Progenitor cell of endocrine pancreas (in vitro differentiated cells): Measurements from ENCODE around the gene MYOCD. TPM values are rescaled to one million over a fixed set of nuclear protein-coding genes. Genes with fewer than 3 reads are reported as not detected.

Experiments used
- DNase-seq: peaks from one replicate; pipeline ENCODE4 v3.0.0; 2021; ENCODE audit warnings: low spot score; ENCODE audit not compliant: unreplicated experiment
- H3K27ac Mint-ChIP-seq: 2 replicates; pipeline ENCODE4 v1.8.0; 2021; ENCODE audit warnings: mild to moderate bottlenecking, moderate library complexity, mixed read lengths
- H3K27me3 Mint-ChIP-seq: 2 replicates; pipeline ENCODE4 v1.8.0; 2021; ENCODE audit warnings: mixed read lengths
- H3K36me3 Mint-ChIP-seq: 2 replicates; pipeline ENCODE4 v1.8.0; 2022; ENCODE audit warnings: mixed read lengths; ENCODE audit not compliant: insufficient read depth
- H3K4me1 Mint-ChIP-seq: 2 replicates; pipeline ENCODE4 v1.8.0; 2021; ENCODE audit warnings: low read depth, mixed read lengths
- H3K4me3 Mint-ChIP-seq: 2 replicates; pipeline ENCODE4 v1.8.0; 2021; ENCODE audit warnings: low read depth, mild to moderate bottlenecking, moderate library complexity, mixed read lengths
- H3K9me3 Mint-ChIP-seq: 2 replicates; pipeline ENCODE4 v1.8.0; 2021; ENCODE audit warnings: low read depth, mixed read lengths
- total RNA-seq: library from RNA; stranded (reverse); gene quantifications from 2 replicates; pipeline ENCODE4 v1.2.1, GENCODE V29; 2021
- TF ChIP-seq, protein P1 (sequence below): fragments of 200-600 bp; sonication (generic); IDR thresholded peaks from one replicate; pipeline ENCODE4 v1.5.0; 2021; ENCODE audit warnings: antibody characterized with exemption, mild to moderate bottlenecking; ENCODE audit not compliant: unreplicated experiment

MYOCD gene
- total RNA-seq, 1 donor from 2014 or later: 19.2 TPM

- TF ChIP-seq, protein P1, sequence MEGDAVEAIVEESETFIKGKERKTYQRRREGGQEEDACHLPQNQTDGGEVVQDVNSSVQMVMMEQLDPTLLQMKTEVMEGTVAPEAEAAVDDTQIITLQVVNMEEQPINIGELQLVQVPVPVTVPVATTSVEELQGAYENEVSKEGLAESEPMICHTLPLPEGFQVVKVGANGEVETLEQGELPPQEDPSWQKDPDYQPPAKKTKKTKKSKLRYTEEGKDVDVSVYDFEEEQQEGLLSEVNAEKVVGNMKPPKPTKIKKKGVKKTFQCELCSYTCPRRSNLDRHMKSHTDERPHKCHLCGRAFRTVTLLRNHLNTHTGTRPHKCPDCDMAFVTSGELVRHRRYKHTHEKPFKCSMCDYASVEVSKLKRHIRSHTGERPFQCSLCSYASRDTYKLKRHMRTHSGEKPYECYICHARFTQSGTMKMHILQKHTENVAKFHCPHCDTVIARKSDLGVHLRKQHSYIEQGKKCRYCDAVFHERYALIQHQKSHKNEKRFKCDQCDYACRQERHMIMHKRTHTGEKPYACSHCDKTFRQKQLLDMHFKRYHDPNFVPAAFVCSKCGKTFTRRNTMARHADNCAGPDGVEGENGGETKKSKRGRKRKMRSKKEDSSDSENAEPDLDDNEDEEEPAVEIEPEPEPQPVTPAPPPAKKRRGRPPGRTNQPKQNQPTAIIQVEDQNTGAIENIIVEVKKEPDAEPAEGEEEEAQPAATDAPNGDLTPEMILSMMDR: no peak
- H3K4me3 Mint-ChIP-seq: no peak overlapping the region
- no peaks in the 10 kb centered on the region for H3K36me3 Mint-ChIP-seq
- peaks cover 4% of the 10 kb centered on the region for H3K9me3 Mint-ChIP-seq
- peaks cover 22% of the 10 kb centered on the region for H3K4me1 Mint-ChIP-seq
- no peaks in the 10 kb centered on the region for H3K27me3 Mint-ChIP-seq
- DNase-seq: no peak
- no peak overlapping the region for H3K27ac Mint-ChIP-seq
These were observed 21.1 kb upstream of the MYOCD start for GRCh38 chr17:12644623-12645022.

DNA sequence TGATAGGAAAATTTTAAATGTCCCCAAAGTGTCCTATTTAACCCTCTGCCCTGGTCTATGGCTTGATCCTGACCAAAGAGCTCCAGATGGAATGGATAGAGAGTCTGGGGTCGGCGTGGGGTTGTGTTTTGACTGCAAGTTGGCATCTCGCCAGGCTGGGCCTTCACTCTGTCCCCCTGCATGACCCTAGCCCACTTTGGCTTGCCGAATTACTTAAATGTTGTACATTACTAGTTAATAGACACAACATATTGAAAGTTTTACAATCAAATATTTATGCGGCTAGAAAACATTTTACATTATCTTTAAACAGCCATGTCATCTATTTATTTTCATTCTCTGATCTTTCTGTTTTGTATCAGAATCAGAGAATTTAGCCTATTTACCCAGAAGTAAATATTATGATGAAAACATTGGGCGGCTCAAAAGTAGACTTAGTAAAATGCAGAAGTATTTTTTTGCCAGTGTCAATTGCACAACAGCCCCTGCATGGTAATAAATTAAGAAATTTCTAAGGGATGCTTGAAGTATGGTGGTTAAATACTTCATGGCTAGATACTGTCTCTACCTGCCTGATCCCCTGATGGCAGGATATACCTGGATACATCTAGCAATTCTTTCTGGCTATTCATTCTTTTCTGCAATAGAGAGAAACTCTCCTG, 18.8 kb upstream of the MYOCD start:
- no peak for DNase-seq
- H3K27me3 Mint-ChIP-seq: no peaks in the 10 kb centered on the region
- no peaks in the 10 kb centered on the region for H3K36me3 Mint-ChIP-seq
- no peak overlapping the region for H3K4me3 Mint-ChIP-seq
- TF ChIP-seq, protein P1: no peak
- no peak overlapping the region for H3K27ac Mint-ChIP-seq
- H3K4me1 Mint-ChIP-seq: peaks cover 26% of the 10 kb centered on the region
- H3K9me3 Mint-ChIP-seq: no peaks in the 10 kb centered on the region

DNA sequence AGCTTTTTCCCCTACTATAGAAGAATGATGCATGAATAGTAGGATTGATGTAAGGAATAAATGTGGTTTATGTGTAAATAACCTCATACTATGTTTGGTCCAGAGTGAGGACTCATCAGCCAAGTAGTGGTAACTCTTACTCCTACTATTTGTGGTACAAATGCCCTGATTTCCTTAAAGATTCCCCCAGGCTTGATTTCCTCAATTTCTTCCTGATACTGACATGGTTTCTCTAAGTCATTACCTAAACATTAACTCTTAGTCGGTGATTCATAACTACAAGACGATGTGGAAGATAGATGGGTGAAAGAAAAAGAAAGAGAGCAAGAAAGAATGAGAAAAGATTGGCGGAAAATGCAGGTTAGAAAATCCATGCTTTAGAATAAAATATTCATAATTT, 17.2 kb upstream of the MYOCD start:
- Mint-ChIP-seq H3K9me3 (no peaks in the 10 kb centered on the region), H3K4me3 (no peak overlapping the region), H3K27me3 (no peaks in the 10 kb centered on the region), H3K4me1 (peaks cover 15% of the 10 kb centered on the region), H3K27ac (no peak overlapping the region), H3K36me3 (no peaks in the 10 kb centered on the region)
- no peak for DNase-seq
- TF ChIP-seq, protein P1: no peak

- peaks cover 10% of the 10 kb centered on the region for H3K27me3 Mint-ChIP-seq
- H3K4me1 Mint-ChIP-seq: no peaks in the 10 kb centered on the region
- TF ChIP-seq, protein P1: no peak
- H3K4me3 Mint-ChIP-seq: no peak overlapping the region
- H3K9me3 Mint-ChIP-seq: no peaks in the 10 kb centered on the region
- no peak for DNase-seq
- H3K27ac Mint-ChIP-seq: no peak overlapping the region
- no peaks in the 10 kb centered on the region for H3K36me3 Mint-ChIP-seq
These were observed 9.8 kb upstream of the MYOCD start for GRCh38 chr17:12655936-12656335.

DNA sequence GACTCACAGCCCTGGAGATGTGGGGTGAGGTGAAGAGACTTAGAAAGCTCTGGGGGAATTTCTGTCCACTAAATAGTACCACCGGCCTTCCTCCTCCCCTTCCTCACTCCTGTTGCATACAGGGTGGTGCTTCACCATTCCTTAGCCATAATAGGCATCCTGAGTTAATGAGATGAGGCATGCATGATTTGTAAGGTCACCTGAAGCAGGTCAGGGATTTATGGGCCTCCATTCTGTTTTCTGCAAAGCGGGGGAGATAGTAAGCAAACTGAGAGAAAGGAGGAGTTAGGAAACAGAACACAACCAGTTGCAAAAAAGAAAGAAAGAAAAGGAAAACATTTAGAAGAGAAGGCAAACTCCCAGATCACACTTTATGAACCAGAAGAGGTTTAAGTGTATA, 9.3 kb upstream of the MYOCD start:
- DNase-seq: no peak
- H3K36me3 Mint-ChIP-seq: no peaks in the 10 kb centered on the region
- H3K9me3 Mint-ChIP-seq: no peaks in the 10 kb centered on the region
- H3K4me1 Mint-ChIP-seq: no peaks in the 10 kb centered on the region
- H3K4me3 Mint-ChIP-seq: no peak overlapping the region
- TF ChIP-seq, protein P1: no peak
- H3K27me3 Mint-ChIP-seq: peaks cover 11% of the 10 kb centered on the region
- no peak overlapping the region for H3K27ac Mint-ChIP-seq
